PC-3 (cell line): ENCODE results near the gene MACROD1.

Experiments used
- EZH2 ChIP-seq: fragments of 300-600 bp; sonication (generic); IDR thresholded peaks from one replicate; pipeline ENCODE4 v1.6.1; 2017; ENCODE audit warnings: antibody characterized with exemption, mild to moderate bottlenecking, low read length; ENCODE audit not compliant: unreplicated experiment
- TF ChIP-seq, protein P1 (sequence below): fragments of 300-600 bp; sonication (generic); conservative IDR thresholded peaks from 2 replicates; pipeline ENCODE4 v1.5.1; 2017; ENCODE audit warnings: antibody characterized with exemption, low read depth, mild to moderate bottlenecking, low read length

- TF ChIP-seq, protein P1, sequence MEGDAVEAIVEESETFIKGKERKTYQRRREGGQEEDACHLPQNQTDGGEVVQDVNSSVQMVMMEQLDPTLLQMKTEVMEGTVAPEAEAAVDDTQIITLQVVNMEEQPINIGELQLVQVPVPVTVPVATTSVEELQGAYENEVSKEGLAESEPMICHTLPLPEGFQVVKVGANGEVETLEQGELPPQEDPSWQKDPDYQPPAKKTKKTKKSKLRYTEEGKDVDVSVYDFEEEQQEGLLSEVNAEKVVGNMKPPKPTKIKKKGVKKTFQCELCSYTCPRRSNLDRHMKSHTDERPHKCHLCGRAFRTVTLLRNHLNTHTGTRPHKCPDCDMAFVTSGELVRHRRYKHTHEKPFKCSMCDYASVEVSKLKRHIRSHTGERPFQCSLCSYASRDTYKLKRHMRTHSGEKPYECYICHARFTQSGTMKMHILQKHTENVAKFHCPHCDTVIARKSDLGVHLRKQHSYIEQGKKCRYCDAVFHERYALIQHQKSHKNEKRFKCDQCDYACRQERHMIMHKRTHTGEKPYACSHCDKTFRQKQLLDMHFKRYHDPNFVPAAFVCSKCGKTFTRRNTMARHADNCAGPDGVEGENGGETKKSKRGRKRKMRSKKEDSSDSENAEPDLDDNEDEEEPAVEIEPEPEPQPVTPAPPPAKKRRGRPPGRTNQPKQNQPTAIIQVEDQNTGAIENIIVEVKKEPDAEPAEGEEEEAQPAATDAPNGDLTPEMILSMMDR: no peak
- TF ChIP-seq EZH2: no peak
These were observed 130.8 kb downstream of the MACROD1 start for GRCh38 chr11:64035081-64035524.
